HepG2 (cell line): ENCODE results near the gene YIPF3. TPM values are rescaled to one million over a fixed set of nuclear protein-coding genes. Genes with fewer than 3 reads are reported as not detected.

Experiments used
- ARNT ChIP-seq: fragments of 450-650 bp; IDR thresholded peaks from 2 replicates; pipeline ENCODE4 v1.6.1; 2017
- ASH2L ChIP-seq: fragments of 300-600, 200-600 bp; sonication (generic); IDR thresholded peaks from 2 replicates; pipeline ENCODE4 v1.7.0; 2017; ENCODE audit warnings: low read depth, mild to moderate bottlenecking, moderate library complexity, mixed read lengths, low read length; ENCODE audit not compliant: insufficient read length
- FOXM1 ChIP-seq: sonication (generic); formaldehyde crosslinking; IDR thresholded peaks from 2 replicates; pipeline ENCODE4 v1.5.0; 2020; ENCODE audit warnings: missing genetic modification reagents
- FUBP1 ChIP-seq: sonication (generic); formaldehyde crosslinking; IDR thresholded peaks from 2 replicates; pipeline ENCODE4 v1.5.1; 2020; ENCODE audit warnings: missing genetic modification reagents, mild to moderate bottlenecking, borderline replicate concordance
- HNRNPK ChIP-seq: fragments of 200-400 bp; formaldehyde crosslinking; IDR thresholded peaks from 2 replicates; pipeline ENCODE4 v1.6.1; 2018; ENCODE audit warnings: low read length, low read depth, moderate library complexity, mild to moderate bottlenecking; ENCODE audit not compliant: poor library complexity, severe bottlenecking
- JUN ChIP-seq: sonication (generic); formaldehyde crosslinking; IDR thresholded peaks from 2 replicates; pipeline ENCODE4 v1.4.0; 2020; ENCODE audit warnings: mild to moderate bottlenecking, missing genetic modification reagents
- KLF9 ChIP-seq: IDR thresholded peaks from 2 replicates; pipeline ENCODE4 v1.6.1; 2016; ENCODE audit warnings: low read depth
- LCORL ChIP-seq, 2 experiments: fragments of 450-650 bp in 1 of 2; sonication (generic) in 1 of 2; formaldehyde crosslinking in 1 of 2; IDR thresholded peaks; 2 replicates each; pipeline versions ENCODE4 v1.5.0 to v1.6.1; 2017 to 2020; ENCODE audit warnings: antibody characterized with exemption in 1 of 2, missing genetic modification reagents in 1 of 2
- MYNN ChIP-seq: sonication (generic); formaldehyde crosslinking; IDR thresholded peaks from 2 replicates; pipeline ENCODE4 v1.4.0; 2020; ENCODE audit warnings: mild to moderate bottlenecking, low read depth, missing genetic modification reagents
- RAD51 ChIP-seq: fragments of 450-650 bp; IDR thresholded peaks from 2 replicates; pipeline ENCODE4 v1.6.1; 2016; ENCODE audit warnings: borderline replicate concordance
- SALL1 ChIP-seq: sonication (generic); formaldehyde crosslinking; IDR thresholded peaks from 2 replicates; pipeline ENCODE4 v1.8.0; 2022; ENCODE audit warnings: mild to moderate bottlenecking, missing genetic modification reagents
- ZBTB10 ChIP-seq: sonication (generic); formaldehyde crosslinking; IDR thresholded peaks from 2 replicates; pipeline ENCODE4 v1.4.0; 2020; ENCODE audit warnings: missing genetic modification reagents, borderline replicate concordance
- ZNF331 ChIP-seq: sonication (generic); formaldehyde crosslinking; IDR thresholded peaks from 2 replicates; pipeline ENCODE4 v1.4.0; 2020; ENCODE audit warnings: missing genetic modification reagents
- ZNF503 ChIP-seq: sonication (generic); formaldehyde crosslinking; IDR thresholded peaks from 2 replicates; pipeline ENCODE4 v1.4.0; 2020; ENCODE audit warnings: missing genetic modification reagents
- ZNF510 ChIP-seq: sonication (generic); formaldehyde crosslinking; IDR thresholded peaks from 2 replicates; pipeline ENCODE4 v1.4.0; 2020; ENCODE audit warnings: low read depth, mild to moderate bottlenecking, missing genetic modification reagents
- ZNF841 ChIP-seq: sonication (generic); formaldehyde crosslinking; IDR thresholded peaks from 2 replicates; pipeline ENCODE4 v1.8.1; 2023; ENCODE audit warnings: missing genetic modification reagents, borderline replicate concordance
- polyA plus RNA-seq, 8 experiments: library from polyadenylated mRNA; depleted of rRNA in 3 of 8; stranded (reverse) in 7 of 8; unstranded in 1 of 8; fragments of >200 nt; fragmentation: Illumina TruSeq in 4 of 8; extraction: Trizol in 4 of 8; gene quantifications; 2 replicates each; pipeline versions ENCODE4 v1.2.1 to v1.2.3, GENCODE V29; 2011 to 2016; ENCODE audit warnings: low read depth in 4 of 8, missing spikeins in 1 of 8, mixed read lengths in 1 of 8; ENCODE audit not compliant: insufficient read depth in 1 of 8
- total RNA-seq, 5 experiments: library from RNA; depleted of rRNA; stranded (reverse); fragments of >200 nt; fragmentation: Illumina TruSeq; extraction: Trizol; gene quantifications; 2 replicates each; pipeline ENCODE4 v1.2.3, GENCODE V29; 2016; ENCODE audit warnings: low read depth in 1 of 5
- TF ChIP-seq, protein P1 (sequence below): sonication (generic); formaldehyde crosslinking; IDR thresholded peaks from 2 replicates; pipeline ENCODE4 v1.9.0; 2021; ENCODE audit warnings: missing genetic modification reagents, mild to moderate bottlenecking, borderline replicate concordance
- TF ChIP-seq, protein P2 (sequence below): sonication (generic); formaldehyde crosslinking; IDR thresholded peaks from 2 replicates; pipeline ENCODE4 v1.4.0; 2020; ENCODE audit warnings: mild to moderate bottlenecking, low read depth, missing genetic modification reagents

The YIPF3 gene
- total and polyA plus RNA-seq, 2 of the 13 experiments (the other 11 are each of a cell fraction or from before 2014, with no cell fraction given), result 107 to 206 TPM

DNA sequence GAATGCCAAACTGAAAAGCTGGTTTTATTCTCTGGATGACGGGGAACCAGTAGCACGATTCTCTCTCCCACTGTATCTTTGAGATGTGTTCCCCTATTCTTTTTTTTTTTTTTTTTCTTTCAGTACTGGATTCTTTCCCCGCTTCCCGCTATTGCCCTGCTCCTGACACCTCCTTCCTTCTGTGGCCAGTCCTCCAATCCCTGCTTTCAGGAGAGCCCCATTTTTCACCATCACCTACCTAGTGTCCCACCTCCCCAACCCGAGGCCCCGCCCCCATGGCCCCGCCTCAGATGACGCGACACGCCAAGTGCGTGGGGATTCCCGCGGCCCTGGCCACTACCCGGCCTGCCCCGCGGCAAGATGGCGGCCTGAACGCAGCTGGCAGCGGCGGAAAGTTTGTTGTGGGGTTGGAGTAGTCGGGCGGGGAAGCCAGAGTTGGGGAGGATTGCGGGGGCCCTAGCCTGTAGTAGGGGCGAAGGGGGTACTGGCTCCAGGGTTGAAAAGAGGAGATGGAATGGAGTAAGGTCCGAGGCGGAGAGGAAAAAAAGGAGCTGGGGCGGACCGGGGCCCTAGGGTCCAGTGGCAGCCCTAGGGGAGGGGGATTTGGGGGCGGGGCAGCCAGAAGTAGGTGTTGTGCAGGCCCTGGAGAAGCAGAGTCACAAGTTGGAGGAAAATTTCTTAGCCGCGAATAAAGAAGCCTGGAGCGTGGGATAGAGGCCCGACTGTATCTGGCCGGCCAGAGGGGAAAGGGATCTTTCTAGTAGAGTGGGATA, 39.3 kb downstream of the YIPF3 start, which contains the start of gene TJAP1 (continued):
- TF ChIP-seq ZNF510 (CRISPR knock-in tag) (peak; percentile 93; the same call in 1 of the 2 replicates), FUBP1 (CRISPR knock-in tag) (no peak), RAD51 (no peak), HNRNPK (peak; percentile 99), LCORL (IDR thresholded peaks at IDR 0.05) (no peak), LCORL (CRISPR knock-in tag; IDR thresholded peaks at IDR 0.05) (no peak), FOXM1 (CRISPR knock-in tag) (no peak), ZNF331 (CRISPR knock-in tag) (peak; percentile 59; the same call in 1 of the 2 replicates), ASH2L (peak; percentile 77), ZNF503 (peak; percentile 40; the same call in 1 of the 2 replicates), SALL1 (CRISPR knock-in tag) (peak; percentile 73), MYNN (no peak), ARNT (no peak), KLF9 (CRISPR knock-in tag) (no peak), ZNF841 (CRISPR knock-in tag) (no peak), ZBTB10 (CRISPR knock-in tag) (peak; percentile 52; the same call in 1 of the 2 replicates), JUN (0 out of 2 replicates have a peak, but pooled peaks have one; percentile 36)
- TF ChIP-seq, protein P1, sequence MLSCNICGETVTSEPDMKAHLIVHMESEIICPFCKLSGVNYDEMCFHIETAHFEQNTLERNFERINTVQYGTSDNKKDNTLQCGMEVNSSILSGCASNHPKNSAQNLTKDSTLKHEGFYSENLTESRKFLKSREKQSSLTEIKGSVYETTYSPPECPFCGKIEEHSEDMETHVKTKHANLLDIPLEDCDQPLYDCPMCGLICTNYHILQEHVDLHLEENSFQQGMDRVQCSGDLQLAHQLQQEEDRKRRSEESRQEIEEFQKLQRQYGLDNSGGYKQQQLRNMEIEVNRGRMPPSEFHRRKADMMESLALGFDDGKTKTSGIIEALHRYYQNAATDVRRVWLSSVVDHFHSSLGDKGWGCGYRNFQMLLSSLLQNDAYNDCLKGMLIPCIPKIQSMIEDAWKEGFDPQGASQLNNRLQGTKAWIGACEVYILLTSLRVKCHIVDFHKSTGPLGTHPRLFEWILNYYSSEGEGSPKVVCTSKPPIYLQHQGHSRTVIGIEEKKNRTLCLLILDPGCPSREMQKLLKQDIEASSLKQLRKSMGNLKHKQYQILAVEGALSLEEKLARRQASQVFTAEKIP (CRISPR knock-in tag), result no peak
- TF ChIP-seq, protein P2, sequence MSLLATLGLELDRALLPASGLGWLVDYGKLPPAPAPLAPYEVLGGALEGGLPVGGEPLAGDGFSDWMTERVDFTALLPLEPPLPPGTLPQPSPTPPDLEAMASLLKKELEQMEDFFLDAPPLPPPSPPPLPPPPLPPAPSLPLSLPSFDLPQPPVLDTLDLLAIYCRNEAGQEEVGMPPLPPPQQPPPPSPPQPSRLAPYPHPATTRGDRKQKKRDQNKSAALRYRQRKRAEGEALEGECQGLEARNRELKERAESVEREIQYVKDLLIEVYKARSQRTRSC (CRISPR knock-in tag), result no peak
